ENCODE data around the gene ALKBH7. TPM values are rescaled to one million over a fixed set of nuclear protein-coding genes. Genes with fewer than 3 reads are reported as not detected.

Gene ALKBH7
- total RNA-seq, 1 donor from 2014 or later, result 25.0 TPM

- Mint-ChIP-seq H3K36me3 (ENCODE audit: low read depth) (peaks cover 25% of the 10 kb centered on the region), H3K27me3 (no peaks in the 10 kb centered on the region), H3K27ac (no peak overlapping the region), H3K4me1 (peaks cover 11% of the 10 kb centered on the region), H3K4me3 (no peak overlapping the region), H3K9me3 (no peaks in the 10 kb centered on the region)
- DNase-seq, result no peak
- intact Hi-C loops (cut with micrococcal nuclease), result no loop called here
Observed at GRCh38 chr19:6376512-6377190, 4.1 kb downstream of the ALKBH7 start.

- Mint-ChIP-seq H3K36me3 (ENCODE audit: low read depth) (peaks cover 32% of the 10 kb centered on the region), H3K27ac (no peak overlapping the region), H3K4me1 (peaks cover 6% of the 10 kb centered on the region), H3K4me3 (no peak overlapping the region), H3K9me3 (no peaks in the 10 kb centered on the region), H3K27me3 (no peaks in the 10 kb centered on the region)
- no peak for DNase-seq
- intact Hi-C loops (cut with micrococcal nuclease), result no loop called here
Observed at GRCh38 chr19:6378041-6378440, 5.4 kb downstream of the ALKBH7 start.

GRCh38 chr19:6378486-6378885 is 5.9 kb downstream of the ALKBH7 start:
- intact Hi-C loops (cut with micrococcal nuclease), result no loop called here
- Mint-ChIP-seq H3K36me3 (ENCODE audit: low read depth) (peaks cover 37% of the 10 kb centered on the region), H3K4me1 (peaks cover 4% of the 10 kb centered on the region), H3K4me3 (no peak overlapping the region), H3K27me3 (no peaks in the 10 kb centered on the region), H3K9me3 (no peaks in the 10 kb centered on the region), H3K27ac (no peak overlapping the region)
- no peak for DNase-seq

- H3K36me3 Mint-ChIP-seq (ENCODE audit: low read depth), result peaks cover 42% of the 10 kb centered on the region
- H3K27ac Mint-ChIP-seq, result no peak overlapping the region
- intact Hi-C loops (cut with micrococcal nuclease), result no loop called here
Observed at GRCh38 chr19:6379744-6380143, 7.2 kb downstream of the ALKBH7 start.

GRCh38 chr19:6381030-6381750 is 8.6 kb downstream of the ALKBH7 start:
- Mint-ChIP-seq H3K4me3 (no peak overlapping the region), H3K36me3 (ENCODE audit: low read depth) (peaks cover 50% of the 10 kb centered on the region), H3K4me1 (no peaks in the 10 kb centered on the region), H3K27me3 (no peaks in the 10 kb centered on the region), H3K9me3 (no peaks in the 10 kb centered on the region), H3K27ac (no peak overlapping the region)
- no peak for DNase-seq
- intact Hi-C loops (cut with micrococcal nuclease), result no loop called here

More at GRCh38 chr19:6379744-6380143, 7.2 kb downstream of the ALKBH7 start:
- no peaks in the 10 kb centered on the region for H3K4me1 Mint-ChIP-seq
- no peaks in the 10 kb centered on the region for H3K27me3 Mint-ChIP-seq
- DNase-seq, result no peak
- H3K9me3 Mint-ChIP-seq, result no peaks in the 10 kb centered on the region
- H3K4me3 Mint-ChIP-seq, result no peak overlapping the region

- Mint-ChIP-seq H3K27me3 (no peaks in the 10 kb centered on the region), H3K4me1 (peaks cover 2% of the 10 kb centered on the region), H3K9me3 (no peaks in the 10 kb centered on the region), H3K36me3 (ENCODE audit: low read depth) (peaks cover 62% of the 10 kb centered on the region), H3K27ac (no peak overlapping the region), H3K4me3 (no peak overlapping the region)
- no peak for DNase-seq
- intact Hi-C loops (cut with micrococcal nuclease), result no loop called here
Observed at GRCh38 chr19:6383188-6383587, 10.6 kb downstream of the ALKBH7 start.

GRCh38 chr19:6384381-6384780 is 11.8 kb downstream of the ALKBH7 start:
- Mint-ChIP-seq H3K9me3 (no peaks in the 10 kb centered on the region), H3K27ac (no peak overlapping the region), H3K4me3 (no peak overlapping the region), H3K4me1 (peaks cover 4% of the 10 kb centered on the region), H3K36me3 (ENCODE audit: low read depth) (peaks cover 66% of the 10 kb centered on the region), H3K27me3 (no peaks in the 10 kb centered on the region)
- intact Hi-C loops (cut with micrococcal nuclease), result no loop called here
- no peak for DNase-seq

GRCh38 chr19:6387372-6387771 is 14.8 kb downstream of the ALKBH7 start:
- Mint-ChIP-seq H3K36me3 (ENCODE audit: low read depth) (peaks cover 59% of the 10 kb centered on the region), H3K27me3 (no peaks in the 10 kb centered on the region), H3K4me1 (peaks cover 15% of the 10 kb centered on the region), H3K4me3 (no peak overlapping the region), H3K9me3 (no peaks in the 10 kb centered on the region), H3K27ac (no peak overlapping the region)
- intact Hi-C loops (cut with micrococcal nuclease), result no loop called here
- no peak for DNase-seq

GRCh38 chr19:6392221-6393073 is 19.9 kb downstream of the ALKBH7 start:
- Mint-ChIP-seq H3K27me3 (no peaks in the 10 kb centered on the region), H3K9me3 (no peaks in the 10 kb centered on the region), H3K27ac (peak overlapping the region; percentile 95), H3K4me3 (peak overlapping the region; percentile 90), H3K36me3 (ENCODE audit: low read depth) (peaks cover 29% of the 10 kb centered on the region), H3K4me1 (peaks cover 19% of the 10 kb centered on the region)
- peak; percentile 65 for DNase-seq
- intact Hi-C loops (cut with micrococcal nuclease), result loop anchor here (1.0 to 2.0 kb wide), 4 partner anchors 19 to 68 kb away; partner anchors contain the start of gene CLPP

GRCh38 chr19:6393074-6393982 is 20.7 kb downstream of the ALKBH7 start, which contains the start of gene GTF2F1:
Gene GTF2F1, minus strand, starts transcription at chr19:6393164. Its CDS starts 169 bp downstream, at chr19:6392995.
- peak; percentile 97 for DNase-seq
- peaks cover 23% of the 10 kb centered on the region for H3K36me3 Mint-ChIP-seq (ENCODE audit: low read depth)

GRCh38 chr19:6393983-6394412 is 21.4 kb downstream of the ALKBH7 start:
- H3K36me3 Mint-ChIP-seq (ENCODE audit: low read depth), result peaks cover 17% of the 10 kb centered on the region
- H3K9me3 Mint-ChIP-seq, result no peaks in the 10 kb centered on the region
- peak overlapping the region; percentile 95 for H3K27ac Mint-ChIP-seq
- no peak for DNase-seq
- H3K4me1 Mint-ChIP-seq, result peaks cover 17% of the 10 kb centered on the region
- no peaks in the 10 kb centered on the region for H3K27me3 Mint-ChIP-seq
- peak overlapping the region; percentile 90 for H3K4me3 Mint-ChIP-seq
- intact Hi-C loops (cut with micrococcal nuclease), result loop anchor here (1.0 to 2.0 kb wide), 4 partner anchors 21 to 67 kb away; partner anchors contain the start of gene CLPP

More at GRCh38 chr19:6393074-6393982, 20.7 kb downstream of the ALKBH7 start, which contains the start of gene GTF2F1:
- peak within 1 kb of the TSS; percentile 95 for H3K27ac Mint-ChIP-seq
- intact Hi-C loops (cut with micrococcal nuclease), result loop anchor here (1.0 to 2.0 kb wide), 4 partner anchors 20 to 67 kb away; partner anchors contain the start of gene CLPP
- no peaks in the 10 kb centered on the region for H3K9me3 Mint-ChIP-seq
- peaks cover 18% of the 10 kb centered on the region for H3K4me1 Mint-ChIP-seq
- H3K27me3 Mint-ChIP-seq, result no peaks in the 10 kb centered on the region
- peak within 1 kb of the TSS; percentile 90 for H3K4me3 Mint-ChIP-seq

GRCh38 chr19:6394831-6395230 is 22.2 kb downstream of the ALKBH7 start:
- H3K4me1 Mint-ChIP-seq, result peaks cover 17% of the 10 kb centered on the region
- peaks cover 13% of the 10 kb centered on the region for H3K36me3 Mint-ChIP-seq (ENCODE audit: low read depth)
- H3K4me3 Mint-ChIP-seq, result peak overlapping the region; percentile 29
- no peak for DNase-seq
- intact Hi-C loops (cut with micrococcal nuclease), result no loop called here
- no peaks in the 10 kb centered on the region for H3K9me3 Mint-ChIP-seq
- H3K27me3 Mint-ChIP-seq, result no peaks in the 10 kb centered on the region
- H3K27ac Mint-ChIP-seq, result peak overlapping the region; percentile 20

- DNase-seq, result no peak
- intact Hi-C loops (cut with micrococcal nuclease), result no loop called here
- H3K4me3 Mint-ChIP-seq, result no peak overlapping the region
- no peaks in the 10 kb centered on the region for H3K9me3 Mint-ChIP-seq
- H3K27ac Mint-ChIP-seq, result no peak overlapping the region
- H3K36me3 Mint-ChIP-seq (ENCODE audit: low read depth), result peaks cover 7% of the 10 kb centered on the region
- no peaks in the 10 kb centered on the region for H3K27me3 Mint-ChIP-seq
- H3K4me1 Mint-ChIP-seq, result peaks cover 13% of the 10 kb centered on the region
Observed at GRCh38 chr19:6396305-6396704, 23.7 kb downstream of the ALKBH7 start.

All from activated CD4-positive, alpha-beta T cell treated with anti-CD3 and anti-CD28 coated beads, Interleukin-2, amount 10 ng/mL, durations not matched to agents 24 days and 14 days (primary cell).